NCI-H2227 (cell line): ENCODE data around the gene GOLT1A.

Experiments
- DNase-seq: peaks from one replicate; lab custom pipeline; 2025; ENCODE audit not compliant: unreplicated experiment; lab: John Stamatoyannopoulos, UW

The GOLT1A gene

GRCh38 chr1:204221271-204221670 lies 7.5 kb upstream of the GOLT1A start:
- DNase-seq, result no peak

GRCh38 chr1:204219971-204220616 lies 6.3 kb upstream of the GOLT1A start:
- DNase-seq, result no peak

- DNase-seq, result no peak
Observed at GRCh38 chr1:204218552-204218951, 4.8 kb upstream of the GOLT1A start.

- no peak for DNase-seq
Observed at GRCh38 chr1:204217648-204218000, 3.8 kb upstream of the GOLT1A start.

- no peak for DNase-seq
Observed at GRCh38 chr1:204216880-204217647, 3.3 kb upstream of the GOLT1A start.

GRCh38 chr1:204216236-204216635 lies 2.4 kb upstream of the GOLT1A start:
- DNase-seq, result no peak

GRCh38 chr1:204212715-204213114 lies 1.1 kb downstream of the GOLT1A start:
- DNase-seq, result no peak

GRCh38 chr1:204211046-204211445 lies 2.7 kb downstream of the GOLT1A start:
- no peak for DNase-seq

- DNase-seq, result peak; percentile 60
Observed at GRCh38 chr1:204207136-204207616, 6.6 kb downstream of the GOLT1A start.

- no peak for DNase-seq
Observed at GRCh38 chr1:204206121-204206520, 7.7 kb downstream of the GOLT1A start.

GRCh38 chr1:204205486-204205885 lies 8.3 kb downstream of the GOLT1A start:
- no peak for DNase-seq

- no peak for DNase-seq
Observed at GRCh38 chr1:204204944-204205343, 8.8 kb downstream of the GOLT1A start.

- no peak for DNase-seq
Observed at GRCh38 chr1:204203206-204203767, 10.5 kb downstream of the GOLT1A start.

- no peak for DNase-seq
Observed at GRCh38 chr1:204202481-204202880, 11.3 kb downstream of the GOLT1A start.

- no peak for DNase-seq
Observed at GRCh38 chr1:204201348-204202040, 12.3 kb downstream of the GOLT1A start.

GRCh38 chr1:204199579-204199978 lies 14.2 kb downstream of the GOLT1A start:
- no peak for DNase-seq

- no peak for DNase-seq
Observed at GRCh38 chr1:204198348-204199340, 15.1 kb downstream of the GOLT1A start.

GRCh38 chr1:204197068-204197467 lies 16.7 kb downstream of the GOLT1A start:
- DNase-seq, result no peak

GRCh38 chr1:204196068-204196795 lies 17.6 kb downstream of the GOLT1A start, which contains the start of gene KISS1:
KISS1 (minus strand) TSS chr1:204196491; CDS start chr1:204192876, 3,615 bp downstream.
- DNase-seq, result no peak

GRCh38 chr1:204194771-204195170 lies 19.0 kb downstream of the GOLT1A start:
- no peak for DNase-seq
